OCI-LY1 (cell line): ENCODE measurements around the gene ARL6IP4.

Experiments
- EZH2 ChIP-seq: fragments of 200-600 bp; sonication (generic), shearing (Covaris generic); IDR thresholded peaks from 2 replicates; pipeline ENCODE4 v1.8.0; 2017; ENCODE audit warnings: borderline replicate concordance, mixed run types, mild to moderate bottlenecking, antibody characterized with exemption, low read length, moderate library complexity, mixed read lengths
- TF ChIP-seq, protein P1 (sequence below): fragments of 200-600 bp; sonication (generic), shearing (Covaris generic); IDR thresholded peaks from 2 replicates; pipeline ENCODE4 v1.5.1; 2017; ENCODE audit warnings: mild to moderate bottlenecking, antibody characterized with exemption, low read length, moderate library complexity, mixed read lengths

GRCh38 chr12:123024819-123025391 is 44.4 kb downstream of the ARL6IP4 start:
- TF ChIP-seq, protein P1, sequence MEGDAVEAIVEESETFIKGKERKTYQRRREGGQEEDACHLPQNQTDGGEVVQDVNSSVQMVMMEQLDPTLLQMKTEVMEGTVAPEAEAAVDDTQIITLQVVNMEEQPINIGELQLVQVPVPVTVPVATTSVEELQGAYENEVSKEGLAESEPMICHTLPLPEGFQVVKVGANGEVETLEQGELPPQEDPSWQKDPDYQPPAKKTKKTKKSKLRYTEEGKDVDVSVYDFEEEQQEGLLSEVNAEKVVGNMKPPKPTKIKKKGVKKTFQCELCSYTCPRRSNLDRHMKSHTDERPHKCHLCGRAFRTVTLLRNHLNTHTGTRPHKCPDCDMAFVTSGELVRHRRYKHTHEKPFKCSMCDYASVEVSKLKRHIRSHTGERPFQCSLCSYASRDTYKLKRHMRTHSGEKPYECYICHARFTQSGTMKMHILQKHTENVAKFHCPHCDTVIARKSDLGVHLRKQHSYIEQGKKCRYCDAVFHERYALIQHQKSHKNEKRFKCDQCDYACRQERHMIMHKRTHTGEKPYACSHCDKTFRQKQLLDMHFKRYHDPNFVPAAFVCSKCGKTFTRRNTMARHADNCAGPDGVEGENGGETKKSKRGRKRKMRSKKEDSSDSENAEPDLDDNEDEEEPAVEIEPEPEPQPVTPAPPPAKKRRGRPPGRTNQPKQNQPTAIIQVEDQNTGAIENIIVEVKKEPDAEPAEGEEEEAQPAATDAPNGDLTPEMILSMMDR = no peak
- no peak for TF ChIP-seq EZH2
